HCT116 (cell line): ENCODE measurements around the gene CYP4F8.
"Not testable (repeated sequence)": the region's sequence is repeated elsewhere in the genome, so short reads cannot be mapped to it uniquely, and the experiment has no call there.

Experiments used
- CTCF ChIP-seq, 3 experiments: fragments of 200-600 bp in 1 of 3; sonication (generic) in 1 of 3; IDR thresholded peaks in 2 of 3; conservative IDR thresholded peaks in 1 of 3; 2 replicates each; pipeline ENCODE4 v1.5.1; 2012 to 2017; ENCODE audit warnings: low read depth in 2 of 3, low read length in 2 of 3, antibody characterized with exemption in 1 of 3, borderline replicate concordance in 1 of 3, control low read depth in 1 of 3, mild to moderate bottlenecking in 1 of 3, mixed read lengths in 1 of 3, mixed run types in 1 of 3, moderate library complexity in 1 of 3; ENCODE audit not compliant: insufficient read depth in 1 of 3
- EGR1 ChIP-seq: IDR thresholded peaks from 2 replicates; pipeline ENCODE4 v1.6.1; 2012; ENCODE audit warnings: low read depth
- POLR2AphosphoS5 ChIP-seq: IDR thresholded peaks from 2 replicates; pipeline ENCODE4 v1.6.1; 2011; ENCODE audit warnings: mild to moderate bottlenecking, low read depth, low read length, moderate library complexity
- TF ChIP-seq, protein P1 (sequence below): IDR thresholded peaks from 2 replicates; pipeline ENCODE4 v1.6.1; 2012; ENCODE audit warnings: low read depth

- TF ChIP-seq, protein P1, sequence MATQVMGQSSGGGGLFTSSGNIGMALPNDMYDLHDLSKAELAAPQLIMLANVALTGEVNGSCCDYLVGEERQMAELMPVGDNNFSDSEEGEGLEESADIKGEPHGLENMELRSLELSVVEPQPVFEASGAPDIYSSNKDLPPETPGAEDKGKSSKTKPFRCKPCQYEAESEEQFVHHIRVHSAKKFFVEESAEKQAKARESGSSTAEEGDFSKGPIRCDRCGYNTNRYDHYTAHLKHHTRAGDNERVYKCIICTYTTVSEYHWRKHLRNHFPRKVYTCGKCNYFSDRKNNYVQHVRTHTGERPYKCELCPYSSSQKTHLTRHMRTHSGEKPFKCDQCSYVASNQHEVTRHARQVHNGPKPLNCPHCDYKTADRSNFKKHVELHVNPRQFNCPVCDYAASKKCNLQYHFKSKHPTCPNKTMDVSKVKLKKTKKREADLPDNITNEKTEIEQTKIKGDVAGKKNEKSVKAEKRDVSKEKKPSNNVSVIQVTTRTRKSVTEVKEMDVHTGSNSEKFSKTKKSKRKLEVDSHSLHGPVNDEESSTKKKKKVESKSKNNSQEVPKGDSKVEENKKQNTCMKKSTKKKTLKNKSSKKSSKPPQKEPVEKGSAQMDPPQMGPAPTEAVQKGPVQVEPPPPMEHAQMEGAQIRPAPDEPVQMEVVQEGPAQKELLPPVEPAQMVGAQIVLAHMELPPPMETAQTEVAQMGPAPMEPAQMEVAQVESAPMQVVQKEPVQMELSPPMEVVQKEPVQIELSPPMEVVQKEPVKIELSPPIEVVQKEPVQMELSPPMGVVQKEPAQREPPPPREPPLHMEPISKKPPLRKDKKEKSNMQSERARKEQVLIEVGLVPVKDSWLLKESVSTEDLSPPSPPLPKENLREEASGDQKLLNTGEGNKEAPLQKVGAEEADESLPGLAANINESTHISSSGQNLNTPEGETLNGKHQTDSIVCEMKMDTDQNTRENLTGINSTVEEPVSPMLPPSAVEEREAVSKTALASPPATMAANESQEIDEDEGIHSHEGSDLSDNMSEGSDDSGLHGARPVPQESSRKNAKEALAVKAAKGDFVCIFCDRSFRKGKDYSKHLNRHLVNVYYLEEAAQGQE: not testable (repeated sequence)
- not testable (repeated sequence) for TF ChIP-seq POLR2AphosphoS5; CTCF (IDR thresholded peaks at IDR 0.05 in 2 of 3, conservative IDR thresholded peaks at IDR 0.05 in 1 of 3; ENCODE audit: borderline replicate concordance in 1 of 3, insufficient read depth in 1 of 3, low read depth in 2 of 3, low read length in 2 of 3); EGR1
Measured at GRCh38 chr19:15650123-15650522, 35.1 kb downstream of the CYP4F8 start.
